T-helper 2 cell (primary cell): ENCODE measurements around the gene HJURP.

ENCODE experiments used
- DNase-seq, 5 experiments: peaks; one replicate each; pipeline versions ENCODE4 v3.0.0 to v3.0.0-alpha.2; 2012 to 2022

Gene HJURP

GRCh38 chr2:233847248-233847898 lies 7.0 kb downstream of the HJURP start:
- DNase-seq, result no peak

- DNase-seq, result no peak
These were observed 7.7 kb downstream of the HJURP start for GRCh38 chr2:233846387-233847247.

DNA sequence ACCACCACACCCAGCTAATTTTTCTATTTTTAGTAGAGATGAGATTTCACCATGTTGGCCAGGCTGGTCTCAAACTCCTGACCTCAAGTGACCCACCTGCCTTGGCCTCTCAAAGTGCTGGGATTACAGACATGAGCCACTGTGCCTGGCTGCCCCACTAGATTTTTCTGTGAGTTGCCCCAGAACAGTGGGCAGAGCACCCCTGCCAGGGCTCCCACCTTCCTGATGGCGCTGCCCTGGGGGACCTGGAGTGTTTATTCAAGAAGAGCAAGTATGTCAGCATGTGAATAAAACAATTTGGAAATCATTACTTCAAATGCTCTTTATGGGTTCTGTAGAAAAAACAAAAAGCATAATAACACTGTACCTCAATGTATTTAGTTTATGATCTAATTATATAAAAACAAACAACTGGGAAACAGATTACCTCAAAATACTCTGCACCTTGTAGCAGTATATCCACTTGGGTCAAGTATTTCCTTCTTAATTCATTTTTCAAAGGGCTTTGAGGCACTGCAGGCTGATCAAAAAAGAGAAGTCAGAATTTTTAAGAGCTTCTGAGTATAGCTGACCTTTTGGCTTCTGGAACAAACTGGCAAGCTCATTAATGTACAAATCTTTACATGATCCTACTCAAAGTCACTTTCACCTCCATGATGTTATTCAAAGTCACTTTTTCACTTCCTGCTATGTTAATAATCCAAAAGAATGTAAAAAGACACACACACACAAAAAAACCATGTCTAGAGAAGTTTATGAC lies 8.9 kb downstream of the HJURP start:
- DNase-seq, result no peak

GRCh38 chr2:233844836-233845235 lies 9.5 kb downstream of the HJURP start:
- no peak for DNase-seq

- DNase-seq, result no peak
These were observed 10.1 kb downstream of the HJURP start for GRCh38 chr2:233844064-233844807.

DNA sequence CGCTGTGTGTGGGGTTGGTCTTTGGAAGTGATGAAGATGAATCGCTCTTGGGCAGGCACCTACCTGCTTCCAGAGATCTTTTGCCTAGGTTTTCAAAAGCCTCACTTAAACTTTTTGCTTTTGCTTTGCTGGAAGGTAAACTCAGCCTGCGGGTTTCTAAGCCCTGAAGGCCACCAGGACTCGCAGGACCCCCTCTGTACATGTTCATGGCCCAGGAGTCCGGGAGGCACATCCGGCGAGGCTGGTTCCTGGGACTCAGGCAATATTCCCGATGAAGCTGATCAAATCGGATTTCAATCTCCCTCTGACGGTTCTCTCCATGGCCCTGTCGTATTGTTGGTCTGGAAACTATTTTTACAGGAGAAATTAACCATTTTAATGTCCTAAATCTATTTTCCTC lies 13.2 kb downstream of the HJURP start:
- DNase-seq, result no peak

- DNase-seq, result no peak
These were observed 13.8 kb downstream of the HJURP start for GRCh38 chr2:233840520-233840919.

DNA sequence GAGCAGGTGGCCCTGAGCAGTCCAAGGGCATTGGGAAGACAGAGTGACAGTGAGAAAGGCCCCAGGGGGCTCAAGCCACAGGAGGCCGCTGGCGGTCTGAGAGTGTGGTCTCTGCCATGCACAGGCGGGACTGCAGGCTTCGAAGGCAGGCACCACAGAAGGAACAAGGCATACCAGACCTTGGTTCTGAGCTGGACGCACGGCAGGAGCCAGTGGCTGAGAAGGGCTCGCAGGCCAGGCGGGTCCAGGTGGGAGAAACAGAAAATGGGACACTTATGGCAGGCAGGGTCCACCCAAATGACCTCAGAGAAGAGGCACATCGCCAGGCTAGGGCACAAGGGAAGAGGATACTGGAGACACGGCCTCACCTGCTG lies 14.9 kb downstream of the HJURP start:
- no peak for DNase-seq

- no peak for DNase-seq
These were observed 15.4 kb downstream of the HJURP start for GRCh38 chr2:233838726-233839446.

DNA sequence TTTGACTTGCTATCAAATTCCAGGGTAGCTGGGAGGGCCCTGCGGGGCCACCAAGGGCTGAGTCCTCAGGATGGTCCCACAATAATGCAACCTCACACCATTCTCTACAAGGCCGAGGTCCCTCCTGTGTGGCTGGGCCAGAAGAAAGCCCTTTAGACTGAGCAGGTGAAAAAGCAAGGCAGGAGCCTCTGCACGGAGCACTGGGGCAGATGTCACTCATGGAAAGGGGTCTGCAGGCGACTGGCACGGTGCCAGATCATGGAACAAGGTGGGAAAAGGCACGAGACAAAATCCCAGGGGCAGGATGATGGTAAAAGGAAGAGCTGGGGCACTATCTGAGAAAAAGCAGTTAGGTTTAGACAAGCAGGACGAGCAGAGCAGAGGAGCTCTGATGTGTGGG lies 16.1 kb downstream of the HJURP start:
- no peak for DNase-seq

- DNase-seq, result no peak
These were observed 16.6 kb downstream of the HJURP start for GRCh38 chr2:233837694-233838229.

DNA sequence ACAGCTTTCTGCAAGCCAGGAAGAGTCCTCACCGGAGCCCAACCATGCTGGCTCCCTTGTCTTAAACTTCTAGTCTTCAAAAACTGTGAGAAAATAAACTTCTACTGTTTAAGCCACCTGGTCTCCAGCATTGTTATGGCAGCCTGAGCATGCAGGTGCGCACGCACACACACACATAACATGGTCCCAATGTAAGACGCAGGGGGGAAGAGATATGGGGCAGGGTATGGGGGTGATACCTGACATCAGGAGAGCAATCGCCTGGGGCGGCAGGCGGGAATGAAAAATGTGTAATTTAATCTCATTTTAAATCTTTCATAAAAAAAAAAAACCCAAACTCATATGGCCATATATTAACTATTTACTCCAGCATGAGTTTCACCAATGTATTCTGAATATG lies 18.0 kb downstream of the HJURP start:
- no peak for DNase-seq

GRCh38 chr2:233835230-233836186 lies 18.8 kb downstream of the HJURP start:
- DNase-seq, result no peak

DNA sequence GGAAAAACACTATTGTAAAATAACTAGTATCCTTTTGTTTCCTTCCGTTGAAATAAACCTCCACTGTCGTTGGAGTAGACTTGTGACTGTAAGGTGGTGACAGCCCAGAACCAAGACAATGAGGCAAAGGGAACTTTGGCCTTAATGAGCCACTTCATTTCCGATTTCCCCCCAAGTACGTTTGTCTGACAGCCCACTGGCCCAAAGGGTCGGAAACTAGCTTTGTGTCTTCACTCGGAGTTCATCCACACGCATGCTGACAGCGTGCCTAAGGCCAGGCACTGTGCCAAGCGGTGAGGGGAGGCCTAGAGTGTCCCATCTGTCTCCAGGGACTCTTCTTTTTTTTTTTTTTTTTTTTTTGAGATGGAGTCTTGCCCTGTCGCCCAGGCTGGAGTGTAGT lies 21.0 kb downstream of the HJURP start:
- DNase-seq, result no peak

GRCh38 chr2:233832869-233833311 lies 21.4 kb downstream of the HJURP start:
- DNase-seq, result no peak

DNA sequence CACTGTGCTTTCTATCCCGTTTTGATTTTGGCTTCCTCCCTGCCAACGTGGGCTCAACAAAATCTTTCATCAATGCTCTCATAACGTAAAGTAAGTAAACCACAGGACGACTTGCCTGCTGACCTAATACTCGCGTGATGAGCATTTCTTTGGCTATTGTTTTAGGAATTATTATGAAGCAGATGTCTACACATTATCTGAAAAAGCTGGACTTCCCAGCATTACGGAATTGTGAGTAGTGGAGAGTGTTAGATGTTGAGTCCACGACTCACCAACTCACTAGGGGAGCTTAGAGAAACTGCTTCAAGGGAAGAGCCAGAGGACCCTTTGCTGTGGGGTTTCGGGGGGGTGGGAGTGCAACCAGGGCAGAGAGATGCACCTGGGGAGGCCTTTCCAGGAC lies 21.9 kb downstream of the HJURP start:
- no peak for DNase-seq

GRCh38 chr2:233831861-233832260 lies 22.5 kb downstream of the HJURP start:
- DNase-seq, result no peak

- no peak for DNase-seq
These were observed 23.2 kb downstream of the HJURP start for GRCh38 chr2:233831011-233831721.

- DNase-seq, result no peak
These were observed 24.1 kb downstream of the HJURP start for GRCh38 chr2:233830111-233830802.
